B cell (primary cell): ENCODE data around the gene PNPT1. TPM values are rescaled to one million over a fixed set of nuclear protein-coding genes. Genes with fewer than 3 reads are reported as not detected.

Experiments
- ATAC-seq: fragments of 200-7000 bp; cut with Tn5 transposase; one replicate; pipeline ENCODE4 v1.10.0; 2021; ENCODE audit warnings: low read depth, mild to moderate bottlenecking, moderate number of reproducible peaks, moderate library complexity
- CTCF ChIA-PET: fragments of 350-600 bp; sonication (Branson Sonifier 250); formaldehyde crosslinking; loops from one replicate; lab custom pipeline; 2021; ENCODE audit warnings: antibody characterized with exemption, inconsistent platforms; lab: Charles Lee
- POLR2A ChIA-PET: fragments of 350-600 bp; sonication (Branson Sonifier 250); formaldehyde crosslinking; loops from one replicate; lab custom pipeline; 2021; ENCODE audit warnings: antibody characterized with exemption; lab: Charles Lee
- DNase-seq: peaks from one replicate; pipeline ENCODE4 v3.0.0; 2013
- H2AFZ ChIP-seq: 2 replicates; pipeline ENCODE4 v1.6.1; 2012; ENCODE audit warnings: mild to moderate bottlenecking, low read depth, low read length; ENCODE audit not compliant: insufficient read depth, poor library complexity, severe bottlenecking
- H3K27ac ChIP-seq, 2 donors: 1 replicate in 1 of 2; 2 replicates in 1 of 2; pipeline ENCODE4 v1.5.1; 2012 to 2013; ENCODE audit warnings: low read length in 2 of 2, mild to moderate bottlenecking in 2 of 2, moderate library complexity in 1 of 2
- H3K27me3 ChIP-seq, 4 experiments: fragments of 200-600 bp in 1 of 4; sonication (generic) in 1 of 4; replicated peaks in 1 of 4; 1 replicate in 2 of 4; 2 replicates in 2 of 4; pipeline versions ENCODE4 v1.6.1 to v1.7.0; 2013 to 2016; ENCODE audit warnings: low read length in 3 of 4, mild to moderate bottlenecking in 2 of 4, mixed read lengths in 1 of 4, moderate library complexity in 1 of 4; ENCODE audit not compliant: insufficient read depth in 4 of 4, control insufficient read depth in 3 of 4; ENCODE audit errors: control extremely low read depth in 1 of 4
- H3K36me3 ChIP-seq, 2 experiments: replicated peaks in 1 of 2; 1 replicate in 1 of 2; 2 replicates in 1 of 2; pipeline versions ENCODE4 v1.6.1 to v1.7.1; 2013; ENCODE audit warnings: low read length in 1 of 2; ENCODE audit not compliant: insufficient read depth in 2 of 2, control insufficient read depth in 1 of 2; ENCODE audit errors: control extremely low read depth in 1 of 2, extremely low read depth in 1 of 2
- H3K4me1 ChIP-seq, 2 donors: fragments of 200-600 bp in 1 of 2; sonication (generic) in 1 of 2; 1 replicate in 1 of 2; 2 replicates in 1 of 2; pipeline versions ENCODE4 v1.5.1 to v1.6.1; 2013 to 2017; ENCODE audit warnings: low read length in 2 of 2; ENCODE audit not compliant: control insufficient read depth in 2 of 2, insufficient read depth in 2 of 2
- H3K4me2 ChIP-seq: replicated peaks from 2 replicates; pipeline ENCODE3; 2012; ENCODE audit warnings: mild to moderate bottlenecking, low read depth, low read length; ENCODE audit not compliant: poor library complexity, severe bottlenecking
- H3K4me3 ChIP-seq, 5 experiments: fragments of 200-600 bp in 1 of 5; sonication (generic) in 1 of 5; 1 replicate in 3 of 5; 2 replicates in 2 of 5; pipeline versions ENCODE4 v1.5.1 to v1.7.0; 2011 to 2016; ENCODE audit warnings: low read length in 4 of 5, mild to moderate bottlenecking in 4 of 5, low read depth in 2 of 5, control low read depth in 1 of 5, moderate library complexity in 1 of 5; ENCODE audit not compliant: insufficient read depth in 1 of 5; ENCODE audit errors: control extremely low read depth in 1 of 5, extremely low read depth in 1 of 5
- H3K79me2 ChIP-seq: fragments of 200-600 bp; sonication (generic); one replicate; pipeline ENCODE4 v1.6.0; 2016; ENCODE audit warnings: low read length; ENCODE audit not compliant: control insufficient read depth, insufficient read depth
- H3K9ac ChIP-seq: fragments of 200-600 bp; sonication (generic); 2 replicates; pipeline ENCODE4 v1.6.1; 2017; ENCODE audit warnings: mild to moderate bottlenecking, low read length, moderate library complexity
- H3K9me3 ChIP-seq, 3 donors: one replicate each; pipeline versions ENCODE4 v1.6.1 to v1.7.1; 2013; ENCODE audit warnings: low read length in 2 of 3; ENCODE audit not compliant: control insufficient read depth in 2 of 3, insufficient read depth in 1 of 3; ENCODE audit errors: control extremely low read depth in 1 of 3
- H4K20me1 ChIP-seq: 2 replicates; pipeline ENCODE4 v1.6.0; 2012; ENCODE audit warnings: mild to moderate bottlenecking, low read length; ENCODE audit not compliant: insufficient read depth, control insufficient read depth, poor library complexity, severe bottlenecking
- H3K27ac Mint-ChIP-seq: one replicate; pipeline ENCODE4 v1.8.0; 2021; ENCODE audit warnings: mixed read lengths
- H3K27me3 Mint-ChIP-seq: one replicate; pipeline ENCODE4 v1.8.0; 2021; ENCODE audit warnings: mixed read lengths
- H3K4me1 Mint-ChIP-seq: one replicate; pipeline ENCODE4 v1.8.0; 2021; ENCODE audit warnings: mixed read lengths
- H3K4me3 Mint-ChIP-seq: one replicate; pipeline ENCODE4 v1.8.0; 2021; ENCODE audit warnings: mixed read lengths
- H3K9me3 Mint-ChIP-seq: one replicate; pipeline ENCODE4 v1.8.0; 2022; ENCODE audit warnings: mixed read lengths; ENCODE audit not compliant: insufficient read depth
- CTCF ChIP-seq: fragments of 200-600 bp; IDR thresholded peaks from one replicate; pipeline ENCODE4 v1.8.0; 2022; ENCODE audit warnings: antibody characterized with exemption, mild to moderate bottlenecking
- EZH2 ChIP-seq: IDR thresholded peaks from 2 replicates; pipeline ENCODE4 v1.6.1; 2012; ENCODE audit warnings: borderline replicate concordance, low read depth, mild to moderate bottlenecking, moderate library complexity, low read length; ENCODE audit not compliant: insufficient read depth, poor library complexity, severe bottlenecking
- WGBS: methylation state at CpG from one replicate; pipeline ENCODE4 v1.1.5; 2013; ENCODE audit warnings: missing lambda C conversion rate; ENCODE audit not compliant: insufficient coverage; 5-methylcytosine and 5-hydroxymethylcytosine counted together
- intact Hi-C: fragments of 100-400 bp; cut with micrococcal nuclease; formaldehyde crosslinking; loops from one replicate; pipeline ENCODE4 v1.10.0; 2022
- polyA plus RNA-seq: library from polyadenylated mRNA; depleted of rRNA; stranded (reverse); fragments of >200 nt; gene quantifications from 2 replicates; pipeline ENCODE4 v1.2.3, GENCODE V29; 2012
- total RNA-seq, 2 donors: library from RNA; stranded (reverse); fragments of 120-200 nt in 1 of 2; gene quantifications; 1 replicate in 1 of 2; 2 replicates in 1 of 2; pipeline versions ENCODE4 v1.2.3 to v1.2.4, GENCODE V29; 2013 to 2022

The PNPT1 gene
- total and polyA plus RNA-seq, 2 donors (not counting 1 experiment from before 2014, with no cell fraction given): 7.8 to 23.1 TPM

- DNase-seq (no peak), ATAC-seq (no peak)
- H3K4me1 Mint-ChIP-seq: peaks cover 42% of the 10 kb centered on the region
- intact Hi-C loops: no loop called here
- H3K4me2 ChIP-seq: no peak overlapping the region
- H3K79me2 ChIP-seq: peaks cover 73% of the 10 kb centered on the region
- H3K27ac ChIP-seq: no peak overlapping the region
- no peaks in the 10 kb centered on the region for H3K27me3 Mint-ChIP-seq
- ChIA-PET POLR2A (no interaction called here), CTCF (no interaction called here)
- H3K9ac ChIP-seq: no peak overlapping the region
- H3K4me3 Mint-ChIP-seq: no peak overlapping the region
- H3K27me3 ChIP-seq: no peaks in the 10 kb centered on the region
- peaks cover 0 to 15% of the 10 kb centered on the region in 2 experiments for H3K36me3 ChIP-seq
- H3K4me1 ChIP-seq: peaks cover 6 to 11% of the 10 kb centered on the region in 2 donors
- H3K4me3 ChIP-seq: no peak overlapping the region
- no CpG with 5 or more reads among the region's 1 CpG for WGBS
- H4K20me1 ChIP-seq: peaks cover 44% of the 10 kb centered on the region
- no peak for TF ChIP-seq CTCF
- TF ChIP-seq EZH2: no peak
- H3K27ac Mint-ChIP-seq: no peak overlapping the region
- H3K9me3 ChIP-seq: no peaks in the 10 kb centered on the region
- H2AFZ ChIP-seq: no peak overlapping the region
- H3K9me3 Mint-ChIP-seq: no peaks in the 10 kb centered on the region
Observed at GRCh38 chr2:55627915-55628314, 65.7 kb downstream of the PNPT1 start.

GRCh38 chr2:55621802-55622201, 71.8 kb downstream of the PNPT1 start:
- Histone ChIP-seq H3K36me3 (peaks cover 3 to 37% of the 10 kb centered on the region in 2 experiments), H3K4me3 (no peak overlapping the region), H3K9ac (no peak overlapping the region), H2AFZ (no peak overlapping the region), H3K79me2 (peaks cover 95% of the 10 kb centered on the region), H4K20me1 (peaks cover 71% of the 10 kb centered on the region), H3K27me3 (no peaks in the 10 kb centered on the region), H3K9me3 (no peaks in the 10 kb centered on the region), H3K27ac (no peak overlapping the region), H3K4me2 (no peak overlapping the region), H3K4me1 (peaks cover 38 to 46% of the 10 kb centered on the region in 2 donors)
- Mint-ChIP-seq H3K9me3 (no peaks in the 10 kb centered on the region), H3K4me3 (no peak overlapping the region), H3K27ac (no peak overlapping the region), H3K4me1 (peaks cover 63% of the 10 kb centered on the region), H3K27me3 (no peaks in the 10 kb centered on the region)
- ChIA-PET POLR2A (no interaction called here), CTCF (no interaction called here)
- TF ChIP-seq CTCF (no peak), EZH2 (no peak)
- 92% methylated on average over 4 of the region's 7 CpGs for WGBS
- intact Hi-C loops: no loop called here
- no peak for ATAC-seq
- DNase-seq: no peak
